ENCODE data around the gene FGD5.

The FGD5 gene

GRCh38 chr3:14791343-14791945 is 27.3 kb upstream of the FGD5 start:
- no peak overlapping the region for H3K4me3 ChIP-seq (ENCODE audit: low read length)
- peak; percentile 14 for DNase-seq (ENCODE audit: low read depth)
- H3K27me3 ChIP-seq (replicated peaks; ENCODE audit: control insufficient read depth, insufficient read depth, low read length): peaks cover 35% of the 10 kb centered on the region
- no peaks in the 10 kb centered on the region for H3K36me3 ChIP-seq (ENCODE audit: control insufficient read depth, insufficient read depth, low read length, severe bottlenecking)
- peaks cover 3% of the 10 kb centered on the region for H3K9me3 ChIP-seq (ENCODE audit: control insufficient read depth, low read length)
- H3K4me1 ChIP-seq (ENCODE audit: control insufficient read depth, insufficient read depth, low read length): no peaks in the 10 kb centered on the region
- no peak overlapping the region for H3K9ac ChIP-seq (ENCODE audit: low read length)

DNA sequence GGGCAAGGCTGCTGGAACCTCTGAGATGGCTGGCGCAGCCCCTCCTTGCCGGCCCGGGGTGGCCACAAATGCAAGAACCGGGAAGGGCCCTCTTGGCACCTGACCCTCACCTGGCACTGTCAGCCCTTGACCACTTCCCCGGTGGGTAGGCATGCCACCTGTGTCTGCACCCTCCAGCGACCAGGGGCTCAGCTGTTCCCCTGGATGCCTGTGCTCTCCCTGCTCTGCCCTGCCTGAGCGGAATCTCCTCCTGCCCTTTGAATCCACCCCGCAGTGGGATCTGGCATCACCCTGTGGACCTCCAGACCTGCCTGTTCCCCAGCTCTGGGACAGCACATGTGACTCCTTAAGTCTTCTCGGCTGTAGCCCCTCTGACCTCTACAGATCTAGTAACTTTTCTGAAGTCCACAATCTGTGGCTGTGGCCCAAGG is 26.1 kb upstream of the FGD5 start:
- Histone ChIP-seq H3K9ac (ENCODE audit: low read length) (no peak overlapping the region), H3K4me3 (ENCODE audit: low read length) (no peak overlapping the region), H3K9me3 (ENCODE audit: control insufficient read depth, low read length) (no peaks in the 10 kb centered on the region), H3K4me1 (ENCODE audit: control insufficient read depth, insufficient read depth, low read length) (no peaks in the 10 kb centered on the region), H3K27me3 (replicated peaks; ENCODE audit: control insufficient read depth, insufficient read depth, low read length) (peaks cover 42% of the 10 kb centered on the region), H3K36me3 (ENCODE audit: control insufficient read depth, insufficient read depth, low read length, severe bottlenecking) (no peaks in the 10 kb centered on the region)
- DNase-seq (ENCODE audit: low read depth): no peak

DNA sequence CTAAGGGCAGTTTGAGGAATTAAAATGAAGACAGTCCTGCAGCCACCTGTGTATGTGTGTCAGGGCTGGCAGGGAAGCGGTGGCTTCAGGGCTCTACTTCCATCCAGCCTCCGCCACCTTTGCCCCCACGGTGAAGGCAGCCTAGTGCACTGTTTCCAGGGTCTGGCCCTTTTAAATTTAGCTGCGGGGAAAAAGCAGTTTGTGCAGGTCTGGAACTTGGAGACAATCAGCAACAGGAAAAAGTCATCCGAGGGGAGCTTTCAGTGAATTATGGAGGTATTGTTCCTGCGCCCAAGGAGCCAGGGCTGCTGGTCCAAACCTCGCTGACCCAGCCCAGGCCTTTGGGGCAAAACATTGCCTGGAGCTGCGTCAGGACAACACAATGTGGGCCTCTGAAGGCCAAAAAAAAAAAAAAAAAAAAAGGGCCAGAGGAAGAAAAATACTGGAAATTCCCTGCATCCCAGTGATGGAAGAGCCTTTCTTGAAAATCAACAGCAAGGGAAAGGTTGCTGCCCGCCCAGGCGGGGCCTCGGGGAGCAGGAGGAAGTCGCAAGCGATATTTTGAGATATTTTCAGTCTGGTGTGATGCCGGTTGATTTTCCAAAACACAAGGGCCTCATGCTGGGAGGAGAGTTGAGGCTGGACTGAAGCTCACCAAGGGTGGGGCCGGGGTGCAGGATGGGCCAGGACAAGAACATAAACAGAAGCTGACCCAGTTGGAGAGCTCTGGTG is 25.5 kb upstream of the FGD5 start:
- H3K36me3 ChIP-seq (ENCODE audit: control insufficient read depth, insufficient read depth, low read length, severe bottlenecking): no peaks in the 10 kb centered on the region
- peaks cover 39% of the 10 kb centered on the region for H3K27me3 ChIP-seq (replicated peaks; ENCODE audit: control insufficient read depth, insufficient read depth, low read length)
- H3K4me3 ChIP-seq (ENCODE audit: low read length): no peak overlapping the region
- H3K4me1 ChIP-seq (ENCODE audit: control insufficient read depth, insufficient read depth, low read length): no peaks in the 10 kb centered on the region
- DNase-seq (ENCODE audit: low read depth): no peak
- H3K9ac ChIP-seq (ENCODE audit: low read length): no peak overlapping the region
- no peaks in the 10 kb centered on the region for H3K9me3 ChIP-seq (ENCODE audit: control insufficient read depth, low read length)

DNA sequence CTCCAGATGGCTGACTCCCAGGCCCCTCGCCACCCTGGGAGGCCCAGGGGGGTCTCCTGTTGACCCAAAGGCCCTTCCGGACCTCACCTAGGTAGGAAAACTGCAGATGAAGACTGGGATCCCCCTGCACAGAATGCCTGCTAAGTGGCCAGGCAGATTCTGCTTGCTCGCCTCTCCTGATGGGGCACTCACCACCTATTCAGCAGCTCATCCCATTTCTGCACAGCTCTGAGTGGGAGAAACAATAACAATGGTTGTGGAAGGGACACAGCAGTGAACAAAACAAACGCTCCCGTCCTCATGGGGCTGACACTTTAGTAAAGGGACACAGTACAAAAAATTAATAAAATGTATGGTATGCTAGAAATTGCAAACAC is 24.9 kb upstream of the FGD5 start:
- Histone ChIP-seq H3K4me3 (ENCODE audit: low read length) (no peak overlapping the region), H3K36me3 (ENCODE audit: control insufficient read depth, insufficient read depth, low read length, severe bottlenecking) (no peaks in the 10 kb centered on the region), H3K27me3 (replicated peaks; ENCODE audit: control insufficient read depth, insufficient read depth, low read length) (peaks cover 41% of the 10 kb centered on the region), H3K4me1 (ENCODE audit: control insufficient read depth, insufficient read depth, low read length) (no peaks in the 10 kb centered on the region), H3K9ac (ENCODE audit: low read length) (no peak overlapping the region), H3K9me3 (ENCODE audit: control insufficient read depth, low read length) (no peaks in the 10 kb centered on the region)
- DNase-seq (ENCODE audit: low read depth): no peak

- Histone ChIP-seq H3K4me1 (ENCODE audit: control insufficient read depth, insufficient read depth, low read length) (no peaks in the 10 kb centered on the region), H3K9me3 (ENCODE audit: control insufficient read depth, low read length) (no peaks in the 10 kb centered on the region), H3K9ac (ENCODE audit: low read length) (no peak overlapping the region), H3K4me3 (ENCODE audit: low read length) (no peak overlapping the region), H3K36me3 (ENCODE audit: control insufficient read depth, insufficient read depth, low read length, severe bottlenecking) (no peaks in the 10 kb centered on the region), H3K27me3 (replicated peaks; ENCODE audit: control insufficient read depth, insufficient read depth, low read length) (peaks cover 43% of the 10 kb centered on the region)
- DNase-seq (ENCODE audit: low read depth): no peak
These were observed 24.3 kb upstream of the FGD5 start for GRCh38 chr3:14794435-14794834.

GRCh38 chr3:14795996-14796395 is 22.8 kb upstream of the FGD5 start:
- DNase-seq (ENCODE audit: low read depth): no peak
- H3K27me3 ChIP-seq (replicated peaks; ENCODE audit: control insufficient read depth, insufficient read depth, low read length): peaks cover 32% of the 10 kb centered on the region

DNA sequence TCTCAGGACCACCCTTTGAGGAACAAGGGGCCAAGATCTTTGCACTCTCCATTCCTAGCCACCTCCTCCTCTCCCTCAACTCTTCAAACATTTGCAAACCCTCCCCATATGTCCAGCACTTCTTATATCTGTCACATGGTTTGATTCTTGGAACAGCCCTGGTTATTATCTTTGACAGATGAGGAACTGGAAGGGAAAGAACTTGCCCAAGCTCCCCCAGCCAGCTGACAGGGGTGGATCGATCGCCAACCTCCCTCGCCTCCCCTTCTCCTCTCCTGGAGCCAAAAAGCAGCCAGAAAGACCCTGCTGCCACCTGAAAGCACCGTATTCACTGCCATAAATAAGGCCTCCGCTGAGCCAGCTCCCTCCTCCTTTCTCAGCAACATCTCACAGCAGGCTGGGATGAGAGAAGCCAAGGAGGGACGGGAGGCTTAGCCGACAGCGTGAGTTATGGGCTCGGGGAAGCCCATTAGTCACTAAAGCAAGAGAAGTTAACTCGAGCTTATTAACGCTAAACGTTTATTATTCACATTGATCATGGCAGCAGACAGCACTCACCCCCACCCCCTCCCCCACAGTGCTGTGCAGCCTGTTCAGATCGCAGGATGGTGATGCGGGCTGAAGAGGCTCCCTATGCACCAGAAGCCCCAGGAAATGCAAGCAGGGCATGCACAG is 22.2 kb upstream of the FGD5 start:
- H3K27me3 ChIP-seq (replicated peaks; ENCODE audit: control insufficient read depth, insufficient read depth, low read length): peaks cover 31% of the 10 kb centered on the region
- no peaks in the 10 kb centered on the region for H3K4me1 ChIP-seq (ENCODE audit: control insufficient read depth, insufficient read depth, low read length)
- DNase-seq (ENCODE audit: low read depth): no peak
- H3K9me3 ChIP-seq (ENCODE audit: control insufficient read depth, low read length): no peaks in the 10 kb centered on the region
- no peak overlapping the region for H3K9ac ChIP-seq (ENCODE audit: low read length)
- no peaks in the 10 kb centered on the region for H3K36me3 ChIP-seq (ENCODE audit: control insufficient read depth, insufficient read depth, low read length, severe bottlenecking)
- no peak overlapping the region for H3K4me3 ChIP-seq (ENCODE audit: low read length)

More at GRCh38 chr3:14795996-14796395, 22.8 kb upstream of the FGD5 start:
- H3K36me3 ChIP-seq (ENCODE audit: control insufficient read depth, insufficient read depth, low read length, severe bottlenecking): no peaks in the 10 kb centered on the region
- no peak overlapping the region for H3K4me3 ChIP-seq (ENCODE audit: low read length)
- no peaks in the 10 kb centered on the region for H3K4me1 ChIP-seq (ENCODE audit: control insufficient read depth, insufficient read depth, low read length)
- no peaks in the 10 kb centered on the region for H3K9me3 ChIP-seq (ENCODE audit: control insufficient read depth, low read length)
- no peak overlapping the region for H3K9ac ChIP-seq (ENCODE audit: low read length)

DNA sequence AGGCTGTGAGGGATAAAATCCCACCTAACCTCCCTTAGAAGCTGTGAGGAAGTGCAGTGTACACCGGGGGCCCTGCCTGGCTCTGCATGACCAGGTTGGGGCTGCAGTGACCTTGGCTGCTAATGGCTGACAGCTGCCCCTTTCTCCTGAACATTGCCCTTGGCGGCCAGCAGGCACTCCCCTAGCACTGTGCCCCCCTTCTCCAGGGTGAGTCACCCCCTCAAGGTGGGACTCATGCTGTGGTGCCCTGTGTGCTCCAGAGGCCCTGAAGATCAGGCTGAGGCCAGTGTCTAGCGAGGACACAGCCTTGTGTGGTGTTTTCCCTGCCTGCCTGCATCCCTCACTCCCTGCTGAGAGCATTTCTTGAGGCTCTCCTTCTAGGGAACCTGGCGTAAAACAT is 21.0 kb upstream of the FGD5 start:
- Histone ChIP-seq H3K36me3 (ENCODE audit: control insufficient read depth, insufficient read depth, low read length, severe bottlenecking) (no peaks in the 10 kb centered on the region), H3K4me3 (ENCODE audit: low read length) (no peak overlapping the region), H3K9ac (ENCODE audit: low read length) (no peak overlapping the region), H3K9me3 (ENCODE audit: control insufficient read depth, low read length) (no peaks in the 10 kb centered on the region), H3K4me1 (ENCODE audit: control insufficient read depth, insufficient read depth, low read length) (no peaks in the 10 kb centered on the region), H3K27me3 (replicated peaks; ENCODE audit: control insufficient read depth, insufficient read depth, low read length) (peaks cover 40% of the 10 kb centered on the region)
- DNase-seq (ENCODE audit: low read depth): no peak

- H3K27me3 ChIP-seq (replicated peaks; ENCODE audit: control insufficient read depth, insufficient read depth, low read length): peaks cover 45% of the 10 kb centered on the region
- H3K36me3 ChIP-seq (ENCODE audit: control insufficient read depth, insufficient read depth, low read length, severe bottlenecking): no peaks in the 10 kb centered on the region
- no peak overlapping the region for H3K4me3 ChIP-seq (ENCODE audit: low read length)
- no peaks in the 10 kb centered on the region for H3K4me1 ChIP-seq (ENCODE audit: control insufficient read depth, insufficient read depth, low read length)
- H3K9me3 ChIP-seq (ENCODE audit: control insufficient read depth, low read length): no peaks in the 10 kb centered on the region
- no peak overlapping the region for H3K9ac ChIP-seq (ENCODE audit: low read length)
- DNase-seq (ENCODE audit: low read depth): no peak
These were observed 20.5 kb upstream of the FGD5 start for GRCh38 chr3:14798231-14798630.

DNA sequence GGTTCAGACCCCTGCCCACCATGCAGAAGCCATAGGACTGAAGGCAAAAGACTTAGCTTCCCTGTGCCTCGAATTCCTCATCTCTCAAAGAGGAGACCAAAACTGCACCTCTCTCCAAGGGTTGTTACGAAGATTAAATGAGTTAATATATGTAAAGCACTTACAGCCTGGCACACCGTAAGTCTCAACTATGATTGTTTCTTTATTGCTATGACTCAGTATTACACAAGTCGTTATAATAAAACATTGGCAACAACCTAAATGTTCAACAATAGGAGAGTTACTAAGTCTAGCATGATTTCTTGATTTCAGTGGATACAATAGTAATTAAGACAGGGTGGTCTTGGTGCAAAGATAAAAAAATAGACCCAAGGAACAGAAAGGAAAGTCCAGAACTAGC is 19.6 kb upstream of the FGD5 start:
- Histone ChIP-seq H3K27me3 (replicated peaks; ENCODE audit: control insufficient read depth, insufficient read depth, low read length) (peaks cover 44% of the 10 kb centered on the region), H3K9me3 (ENCODE audit: control insufficient read depth, low read length) (no peaks in the 10 kb centered on the region), H3K4me1 (ENCODE audit: control insufficient read depth, insufficient read depth, low read length) (no peaks in the 10 kb centered on the region), H3K9ac (ENCODE audit: low read length) (no peak overlapping the region), H3K36me3 (ENCODE audit: control insufficient read depth, insufficient read depth, low read length, severe bottlenecking) (no peaks in the 10 kb centered on the region), H3K4me3 (ENCODE audit: low read length) (no peak overlapping the region)
- DNase-seq (ENCODE audit: low read depth): no peak

- H3K36me3 ChIP-seq (ENCODE audit: control insufficient read depth, insufficient read depth, low read length, severe bottlenecking): no peaks in the 10 kb centered on the region
- no peak for DNase-seq (ENCODE audit: low read depth)
- no peak overlapping the region for H3K4me3 ChIP-seq (ENCODE audit: low read length)
- H3K9me3 ChIP-seq (ENCODE audit: control insufficient read depth, low read length): no peaks in the 10 kb centered on the region
- no peak overlapping the region for H3K9ac ChIP-seq (ENCODE audit: low read length)
- H3K27me3 ChIP-seq (replicated peaks; ENCODE audit: control insufficient read depth, insufficient read depth, low read length): peaks cover 36% of the 10 kb centered on the region
- H3K4me1 ChIP-seq (ENCODE audit: control insufficient read depth, insufficient read depth, low read length): no peaks in the 10 kb centered on the region
These were observed 17.7 kb upstream of the FGD5 start for GRCh38 chr3:14801031-14801430.
